GM19452 (cell line): Measurements from ENCODE around the gene METTL3.
"Not testable (repeated sequence)": the region's sequence is repeated elsewhere in the genome, so short reads cannot be mapped to it uniquely, and the experiment has no call there.

Experiments used
- ATAC-seq: cut with Tn5 transposase; IDR thresholded peaks from one replicate; pipeline ENCODE4 v1.9.1; 2021; ENCODE audit not compliant: unreplicated experiment

The METTL3 gene

GRCh38 chr14:21510735-21511657 lies at the start of gene METTL3:
Gene METTL3, minus strand, starts transcription at chr14:21511340. Its CDS starts 117 bp downstream, at chr14:21511223.
- ATAC-seq = peak; percentile 98

- no peak for ATAC-seq
Observed at GRCh38 chr14:21558703-21559170, 47.6 kb upstream of the METTL3 start.

GRCh38 chr14:21557084-21557901 lies 46.2 kb upstream of the METTL3 start:
- no peak for ATAC-seq

GRCh38 chr14:21556378-21557083 lies 45.4 kb upstream of the METTL3 start:
- ATAC-seq = no peak

GRCh38 chr14:21553266-21553665 lies 42.1 kb upstream of the METTL3 start:
- no peak for ATAC-seq

DNA sequence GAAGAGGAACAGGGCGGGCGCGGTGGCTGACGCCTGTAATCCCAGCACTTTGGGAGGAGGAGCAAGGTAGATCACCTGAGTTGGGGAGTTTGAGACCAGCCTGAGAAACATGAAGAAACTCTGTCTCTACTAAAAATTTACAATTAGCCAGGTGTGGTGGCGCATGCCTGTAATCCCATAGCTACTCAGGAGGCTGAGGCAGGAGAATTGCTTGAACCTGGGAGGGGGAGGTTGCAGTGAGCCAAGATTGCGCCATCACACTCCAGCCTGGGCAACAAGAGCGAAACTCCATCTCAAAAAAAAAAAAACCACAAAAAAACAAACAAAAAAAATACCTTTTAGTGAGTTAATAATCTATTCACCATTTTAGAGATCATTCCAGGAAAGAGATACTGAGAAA lies 33.4 kb upstream of the METTL3 start:
- ATAC-seq = not testable (repeated sequence)

GRCh38 chr14:21543963-21544362 lies 32.8 kb upstream of the METTL3 start:
- ATAC-seq = no peak

GRCh38 chr14:21543521-21543960 lies 32.4 kb upstream of the METTL3 start:
- ATAC-seq = no peak

DNA sequence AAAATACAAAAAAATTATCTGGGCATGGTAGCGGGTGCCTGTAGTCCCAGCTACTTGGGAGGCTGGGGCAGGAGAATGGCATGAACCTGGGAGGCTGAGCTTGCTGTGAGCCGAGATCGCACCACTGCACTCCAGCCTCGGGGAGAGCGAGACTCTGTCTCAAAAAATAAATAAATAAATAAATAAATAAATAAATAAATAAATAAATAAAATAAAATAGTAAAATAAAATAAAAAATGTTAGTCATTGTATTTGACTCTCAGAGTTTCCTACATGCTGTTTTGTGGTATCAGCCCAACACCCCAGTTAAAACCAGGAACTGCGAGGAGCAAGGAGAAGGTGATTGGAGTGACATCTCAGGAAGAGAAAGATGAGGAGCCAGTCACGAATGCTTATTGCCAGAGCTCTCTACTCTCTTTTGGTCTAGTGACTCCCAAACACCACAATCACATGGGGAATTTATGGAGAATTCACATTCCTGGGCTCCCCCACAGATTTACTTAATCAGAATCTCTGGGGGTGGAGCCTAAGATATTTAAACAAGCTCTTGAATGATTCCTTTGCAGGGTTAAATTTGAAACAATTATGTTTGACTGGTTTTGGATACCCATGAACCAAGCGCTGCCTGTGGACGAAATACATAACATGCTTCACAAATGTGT lies 30.4 kb upstream of the METTL3 start:
- no peak for ATAC-seq

DNA sequence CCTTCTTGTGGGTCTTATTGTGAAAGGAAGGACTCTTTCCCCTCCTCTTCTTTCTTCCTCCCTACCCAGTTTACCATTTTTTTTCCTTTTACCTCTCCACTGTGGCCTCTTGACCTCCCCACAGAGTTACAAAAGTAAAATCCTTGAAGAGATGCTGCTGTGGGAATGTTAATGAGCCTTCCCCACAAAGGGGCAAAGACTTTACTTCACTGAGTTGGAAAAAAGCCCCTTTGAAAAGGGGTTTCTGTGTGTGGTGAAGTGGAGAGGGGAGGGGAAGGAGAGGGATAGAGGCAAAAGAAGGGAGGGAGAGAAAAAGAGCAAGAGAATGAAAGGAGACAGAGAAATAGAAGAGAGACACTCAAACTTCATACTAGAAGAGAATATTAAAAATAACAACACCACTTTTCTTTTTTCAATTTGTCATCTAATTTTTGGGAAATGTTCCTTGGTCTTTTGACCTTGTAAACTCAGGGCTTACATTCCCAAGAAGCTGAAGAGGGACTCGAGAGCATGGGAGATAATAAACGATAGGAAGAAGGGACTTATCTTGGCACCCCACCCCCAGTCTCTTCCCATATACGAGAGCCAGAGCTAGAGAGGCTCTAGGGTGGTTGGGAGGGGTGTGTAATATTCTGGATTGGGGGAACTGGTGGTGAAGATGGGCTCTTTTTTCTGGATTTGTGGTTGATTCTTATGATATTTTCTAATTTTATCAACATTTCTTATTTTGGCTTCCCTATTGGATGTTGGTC lies 28.2 kb upstream of the METTL3 start:
- ATAC-seq = no peak

DNA sequence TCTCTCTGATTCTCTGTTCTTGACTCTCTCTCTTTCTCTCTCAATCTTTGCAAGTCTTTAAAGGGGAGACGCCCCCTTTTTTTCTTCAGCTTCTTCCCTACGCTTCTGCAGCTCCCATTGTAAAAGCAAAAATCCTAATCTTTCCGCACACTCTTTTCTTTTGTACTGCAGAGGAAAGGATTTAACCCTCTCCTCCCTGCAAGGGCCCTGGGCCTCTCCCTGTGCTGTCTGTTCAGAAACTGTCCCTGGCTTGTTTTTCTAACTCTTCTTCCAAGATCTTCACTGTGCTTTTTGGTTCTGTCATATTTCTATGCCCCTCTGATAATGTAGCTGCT lies 25.9 kb upstream of the METTL3 start:
- ATAC-seq = no peak

DNA sequence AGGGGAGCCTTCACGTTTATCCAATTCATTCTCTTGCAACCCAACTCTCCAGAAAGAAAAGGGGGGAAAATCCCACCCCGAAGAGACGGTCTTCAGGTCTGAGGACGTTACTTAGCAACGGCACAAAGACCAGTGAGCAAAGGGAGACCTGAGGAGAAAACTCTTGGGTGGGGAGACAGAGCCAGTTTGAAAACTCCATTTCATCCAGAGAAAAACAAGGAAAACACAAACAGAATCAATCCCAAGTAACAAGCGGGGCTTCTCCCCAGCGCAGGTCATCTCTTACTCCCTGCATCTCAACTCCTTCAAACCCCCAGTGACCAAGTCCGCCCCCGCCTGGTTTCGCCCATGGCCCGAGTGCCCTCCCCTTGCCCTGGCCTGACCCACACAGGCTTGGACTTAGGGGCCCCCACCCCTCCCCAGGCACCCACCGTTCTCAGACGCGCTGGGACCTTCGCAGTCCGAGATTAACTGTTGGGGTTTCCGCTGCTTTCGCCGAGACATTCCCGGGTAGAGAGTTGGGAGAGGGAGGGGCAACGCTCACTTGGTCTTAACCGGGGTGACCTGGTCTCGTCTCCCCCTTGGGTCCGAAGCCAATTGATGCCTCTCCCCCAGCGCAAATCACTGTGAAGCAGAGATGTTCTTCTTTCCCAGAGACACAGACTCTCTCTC lies 25.4 kb upstream of the METTL3 start:
- no peak for ATAC-seq

- no peak for ATAC-seq
Observed at GRCh38 chr14:21535545-21536417, 24.6 kb upstream of the METTL3 start.

GRCh38 chr14:21534576-21534975 lies 23.4 kb upstream of the METTL3 start:
- ATAC-seq = no peak

DNA sequence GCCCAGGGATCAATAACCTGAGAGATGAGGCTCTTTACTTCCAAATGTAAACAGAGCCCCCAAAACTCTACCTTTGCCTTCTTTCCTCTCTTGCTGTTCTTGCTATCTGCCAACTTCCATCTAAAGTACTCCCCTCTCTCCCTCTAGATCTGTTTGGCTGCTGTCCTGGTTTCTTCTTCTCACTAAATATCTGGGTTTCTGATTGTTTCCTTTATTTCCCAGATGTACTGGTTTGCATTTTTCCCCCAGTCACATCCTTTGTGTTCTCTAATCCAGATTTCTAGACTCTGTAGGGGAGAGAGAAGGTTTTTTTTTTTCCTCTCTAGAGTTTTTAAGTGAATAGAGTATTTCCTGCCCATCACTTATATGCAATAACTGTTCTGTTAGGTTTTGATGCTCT lies 22.2 kb upstream of the METTL3 start:
- no peak for ATAC-seq

- ATAC-seq = no peak
Observed at GRCh38 chr14:21529515-21529914, 18.4 kb upstream of the METTL3 start.

DNA sequence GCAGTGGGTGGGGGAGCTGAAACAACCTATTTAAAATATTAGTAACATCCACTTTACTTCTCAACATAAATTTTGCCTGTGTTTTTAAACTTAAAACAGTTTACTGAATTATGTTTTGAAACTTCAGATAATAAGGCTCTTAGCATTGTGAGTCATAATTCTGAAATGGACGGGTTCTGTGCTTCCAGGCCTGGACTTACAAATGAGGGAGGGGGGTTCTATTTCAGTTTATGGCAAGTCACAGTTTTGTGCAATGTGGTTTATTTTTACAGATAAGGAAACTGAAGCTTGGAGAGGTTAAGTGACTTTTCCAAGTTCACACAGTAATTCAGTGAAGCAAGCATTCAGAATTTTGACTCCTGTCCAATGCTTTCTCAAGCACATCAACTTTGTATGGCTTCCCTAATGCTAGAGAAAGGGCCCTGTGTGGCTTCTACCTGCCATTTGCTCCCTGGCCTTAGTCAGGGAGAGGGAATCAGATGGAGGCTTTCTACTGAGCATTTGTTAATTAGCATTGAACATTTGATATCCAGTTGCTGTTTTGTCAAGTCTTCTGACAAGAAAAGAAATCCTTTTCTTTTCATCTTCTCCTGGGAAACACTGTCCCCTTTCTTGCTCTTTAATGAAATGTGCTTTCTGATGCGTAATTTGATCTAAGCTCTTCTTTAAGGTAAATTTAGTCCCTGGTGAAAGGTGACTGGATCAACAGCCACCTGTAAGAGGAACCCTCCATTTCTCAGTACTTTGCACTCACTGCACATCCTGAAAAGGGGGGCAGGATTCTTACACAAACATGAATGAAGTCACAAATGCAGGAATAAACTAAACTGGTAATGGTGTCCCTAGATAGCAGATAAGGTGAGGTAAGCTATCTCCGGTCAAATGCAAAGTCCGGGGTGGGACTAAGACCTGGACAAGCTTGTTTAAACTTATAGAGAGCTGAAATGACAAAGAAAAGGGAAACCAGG lies 17.5 kb upstream of the METTL3 start:
- ATAC-seq = no peak
